ENCODE data around the gene KARS1.
"Not testable (repeated sequence)": the region's sequence is repeated elsewhere in the genome, so short reads cannot be mapped to it uniquely, and the experiment has no call there.

Gene KARS1

GRCh38 chr16:75599452-75600277 is 47.8 kb downstream of the KARS1 start:
- Histone ChIP-seq H3K9me3 (ENCODE audit: low read length) (no peaks in the 10 kb centered on the region), H3K27me3 (ENCODE audit: control insufficient read depth in 1 of 2, insufficient read depth in 2 of 2, low read length in 2 of 2) (no peaks in the 10 kb centered on the region), H3K36me3 (ENCODE audit: insufficient read depth, low read length) (peaks cover 28% of the 10 kb centered on the region), H3K4me1 (ENCODE audit: insufficient read depth, low read length) (peaks cover 7% of the 10 kb centered on the region), H3K9ac (ENCODE audit: low read length) (no peak overlapping the region), H3K27ac (ENCODE audit: low read depth, low read length) (peak overlapping the region; percentile 65), H3K4me3 (ENCODE audit: low read depth in 1 of 2, low read length in 2 of 2) (no peak overlapping the region)

GRCh38 chr16:75593825-75594820 is 53.3 kb downstream of the KARS1 start:
- peaks cover 20% of the 10 kb centered on the region for H3K4me1 ChIP-seq (ENCODE audit: insufficient read depth, low read length)
- peaks cover 6% of the 10 kb centered on the region for H3K36me3 ChIP-seq (ENCODE audit: insufficient read depth, low read length)
- H3K27me3 ChIP-seq (ENCODE audit: control insufficient read depth in 1 of 2, insufficient read depth in 2 of 2, low read length in 2 of 2) = no peaks in the 10 kb centered on the region
- H3K27ac ChIP-seq (ENCODE audit: low read depth, low read length) = no peak overlapping the region
- no peak overlapping the region for H3K4me3 ChIP-seq (ENCODE audit: low read depth in 1 of 2, low read length in 2 of 2)
- no peaks in the 10 kb centered on the region for H3K9me3 ChIP-seq (ENCODE audit: low read length)
- H3K9ac ChIP-seq (ENCODE audit: low read length) = no peak overlapping the region

DNA sequence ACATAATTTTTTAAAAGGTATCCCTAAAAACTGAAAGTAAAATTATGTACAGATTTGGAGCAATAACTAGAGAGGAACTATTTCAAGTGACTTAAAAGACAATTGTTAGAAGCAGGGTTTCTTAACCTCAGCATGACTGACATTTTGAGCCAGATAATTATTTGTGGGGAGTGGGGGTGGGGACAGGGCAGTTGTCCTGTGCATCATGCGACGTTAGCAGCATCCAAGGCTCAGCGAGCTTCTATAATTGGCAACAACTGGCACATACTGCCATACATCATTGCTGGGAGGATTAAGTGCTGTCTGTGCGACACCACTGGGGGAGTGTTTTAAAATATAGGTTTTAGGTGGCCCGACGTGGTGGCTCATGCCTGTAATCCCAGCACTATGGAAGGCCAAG is 54.2 kb downstream of the KARS1 start:
- H3K9ac ChIP-seq (ENCODE audit: low read length) = no peak overlapping the region
- no peak overlapping the region for H3K27ac ChIP-seq (ENCODE audit: low read depth, low read length)
- H3K9me3 ChIP-seq (ENCODE audit: low read length) = no peaks in the 10 kb centered on the region
- H3K27me3 ChIP-seq (ENCODE audit: control insufficient read depth in 1 of 2, insufficient read depth in 2 of 2, low read length in 2 of 2) = no peaks in the 10 kb centered on the region
- no peak overlapping the region for H3K4me3 ChIP-seq (ENCODE audit: low read depth in 1 of 2, low read length in 2 of 2)
- H3K4me1 ChIP-seq (ENCODE audit: insufficient read depth, low read length) = peaks cover 25% of the 10 kb centered on the region
- H3K36me3 ChIP-seq (ENCODE audit: insufficient read depth, low read length) = peaks cover 6% of the 10 kb centered on the region

DNA sequence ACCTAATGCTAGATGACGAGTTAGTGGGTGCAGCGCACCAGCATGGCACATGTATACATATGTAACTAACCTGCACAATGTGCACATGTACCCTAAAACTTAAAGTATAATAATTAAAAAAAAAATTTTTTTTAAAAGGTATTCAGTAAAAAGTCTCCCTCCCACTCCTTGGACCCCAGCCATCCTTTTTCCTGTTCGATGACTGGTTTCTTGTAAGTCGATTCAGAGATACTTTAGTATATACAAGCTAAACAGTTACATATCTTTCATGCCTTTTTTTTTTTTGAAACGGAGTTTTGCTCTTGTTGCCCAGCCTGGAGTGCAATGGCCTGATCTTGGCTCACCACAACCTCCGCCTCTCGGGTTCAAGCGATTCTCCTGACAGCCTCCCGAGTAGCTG is 55.5 kb downstream of the KARS1 start:
- not testable (repeated sequence) for H3K4me3 ChIP-seq (ENCODE audit: low read depth in 1 of 2, low read length in 2 of 2); H3K9ac ChIP-seq (ENCODE audit: low read length); H3K9me3 ChIP-seq (ENCODE audit: low read length); H3K27ac ChIP-seq (ENCODE audit: low read depth, low read length); H3K36me3 ChIP-seq (ENCODE audit: insufficient read depth, low read length); H3K27me3 ChIP-seq (ENCODE audit: control insufficient read depth in 1 of 2, insufficient read depth in 2 of 2, low read length in 2 of 2)
- peaks cover 25% of the 10 kb centered on the region for H3K4me1 ChIP-seq (ENCODE audit: insufficient read depth, low read length)

- no peaks in the 10 kb centered on the region for H3K36me3 ChIP-seq (ENCODE audit: insufficient read depth, low read length)
- peaks cover 25% of the 10 kb centered on the region for H3K4me1 ChIP-seq (ENCODE audit: insufficient read depth, low read length)
- H3K9me3 ChIP-seq (ENCODE audit: low read length) = no peaks in the 10 kb centered on the region
- H3K4me3 ChIP-seq (ENCODE audit: low read depth in 1 of 2, low read length in 2 of 2) = peak overlapping the region in 1 of 2 donors; percentile 51
- peak overlapping the region; percentile 92 for H3K27ac ChIP-seq (ENCODE audit: low read depth, low read length)
- H3K9ac ChIP-seq (ENCODE audit: low read length) = peak overlapping the region; percentile 45
- H3K27me3 ChIP-seq (ENCODE audit: control insufficient read depth in 1 of 2, insufficient read depth in 2 of 2, low read length in 2 of 2) = no peaks in the 10 kb centered on the region
Observed at GRCh38 chr16:75590920-75591843, 56.3 kb downstream of the KARS1 start.

GRCh38 chr16:75589306-75589705 is 58.2 kb downstream of the KARS1 start:
- Histone ChIP-seq H3K4me1 (ENCODE audit: insufficient read depth, low read length) (peaks cover 25% of the 10 kb centered on the region), H3K36me3 (ENCODE audit: insufficient read depth, low read length) (no peaks in the 10 kb centered on the region), H3K27me3 (ENCODE audit: control insufficient read depth in 1 of 2, insufficient read depth in 2 of 2, low read length in 2 of 2) (no peaks in the 10 kb centered on the region), H3K9ac (ENCODE audit: low read length) (no peak overlapping the region), H3K4me3 (ENCODE audit: low read depth in 1 of 2, low read length in 2 of 2) (no peak overlapping the region), H3K27ac (ENCODE audit: low read depth, low read length) (no peak overlapping the region), H3K9me3 (ENCODE audit: low read length) (no peaks in the 10 kb centered on the region)

- H3K36me3 ChIP-seq (ENCODE audit: insufficient read depth, low read length) = no peaks in the 10 kb centered on the region
- H3K27ac ChIP-seq (ENCODE audit: low read depth, low read length) = no peak overlapping the region
- H3K9me3 ChIP-seq (ENCODE audit: low read length) = no peaks in the 10 kb centered on the region
- H3K9ac ChIP-seq (ENCODE audit: low read length) = no peak overlapping the region
- peaks cover 25% of the 10 kb centered on the region for H3K4me1 ChIP-seq (ENCODE audit: insufficient read depth, low read length)
- no peaks in the 10 kb centered on the region for H3K27me3 ChIP-seq (ENCODE audit: control insufficient read depth in 1 of 2, insufficient read depth in 2 of 2, low read length in 2 of 2)
- no peak overlapping the region for H3K4me3 ChIP-seq (ENCODE audit: low read depth in 1 of 2, low read length in 2 of 2)
Observed at GRCh38 chr16:75588716-75589115, 58.7 kb downstream of the KARS1 start.

DNA sequence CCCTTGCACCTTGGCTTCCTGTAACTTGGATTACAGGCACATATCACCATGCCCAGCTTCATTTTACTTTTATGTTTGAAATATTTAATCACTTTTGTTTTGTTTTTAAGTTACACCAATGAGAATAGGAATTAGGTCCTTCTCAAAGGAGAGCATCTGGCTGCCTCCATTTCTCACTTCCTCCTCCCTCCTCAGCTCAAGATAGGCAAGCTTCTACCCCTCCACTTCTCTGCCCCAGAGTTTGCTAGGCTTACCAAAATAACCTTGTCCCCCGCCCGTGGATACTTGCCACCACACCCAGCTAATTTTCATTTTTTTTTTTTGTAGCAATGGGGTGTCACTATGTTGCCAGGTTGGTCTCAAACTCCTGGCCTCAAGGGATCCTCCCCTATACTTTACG is 63.4 kb downstream of the KARS1 start:
- Histone ChIP-seq H3K9ac (ENCODE audit: low read length) (no peak overlapping the region), H3K27ac (ENCODE audit: low read depth, low read length) (no peak overlapping the region), H3K9me3 (ENCODE audit: low read length) (no peaks in the 10 kb centered on the region), H3K4me3 (ENCODE audit: low read depth in 1 of 2, low read length in 2 of 2) (no peak overlapping the region), H3K36me3 (ENCODE audit: insufficient read depth, low read length) (peaks cover 9% of the 10 kb centered on the region), H3K4me1 (ENCODE audit: insufficient read depth, low read length) (peaks cover 4% of the 10 kb centered on the region), H3K27me3 (ENCODE audit: control insufficient read depth in 1 of 2, insufficient read depth in 2 of 2, low read length in 2 of 2) (no peaks in the 10 kb centered on the region)

DNA sequence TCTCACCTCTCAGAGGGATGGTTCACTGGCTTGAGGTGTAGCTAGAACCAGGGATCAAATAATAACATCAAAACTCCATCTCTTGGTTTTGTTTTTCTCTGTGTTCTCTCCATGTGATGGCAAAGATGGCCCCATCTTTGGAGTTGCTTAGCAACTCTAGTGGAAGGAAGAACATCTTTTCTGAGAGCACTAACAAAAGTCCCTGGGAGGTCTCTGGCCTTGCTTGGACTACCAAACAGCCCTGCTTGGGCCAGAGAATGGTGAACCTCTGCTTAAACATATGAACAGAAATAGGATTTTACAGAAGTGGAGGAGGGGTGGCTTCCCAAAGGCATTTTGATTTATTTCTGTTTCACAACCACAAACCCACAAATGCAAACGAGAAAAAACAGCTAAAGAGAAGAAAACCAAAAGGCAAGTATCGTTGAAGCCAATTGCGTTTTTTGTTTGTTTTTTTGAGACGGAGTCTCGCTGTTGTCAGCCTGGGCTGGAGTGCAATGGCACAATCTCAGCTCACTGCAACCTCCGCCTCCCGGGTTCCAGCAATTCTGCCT is 68.1 kb downstream of the KARS1 start:
- no peaks in the 10 kb centered on the region for H3K9me3 ChIP-seq (ENCODE audit: low read length)
- H3K4me1 ChIP-seq (ENCODE audit: insufficient read depth, low read length) = peaks cover 7% of the 10 kb centered on the region
- peaks cover 42% of the 10 kb centered on the region for H3K36me3 ChIP-seq (ENCODE audit: insufficient read depth, low read length)
- no peak overlapping the region for H3K9ac ChIP-seq (ENCODE audit: low read length)
- H3K4me3 ChIP-seq (ENCODE audit: low read depth in 1 of 2, low read length in 2 of 2) = no peak overlapping the region
- no peaks in the 10 kb centered on the region for H3K27me3 ChIP-seq (ENCODE audit: control insufficient read depth in 1 of 2, insufficient read depth in 2 of 2, low read length in 2 of 2)
- no peak overlapping the region for H3K27ac ChIP-seq (ENCODE audit: low read depth, low read length)

DNA sequence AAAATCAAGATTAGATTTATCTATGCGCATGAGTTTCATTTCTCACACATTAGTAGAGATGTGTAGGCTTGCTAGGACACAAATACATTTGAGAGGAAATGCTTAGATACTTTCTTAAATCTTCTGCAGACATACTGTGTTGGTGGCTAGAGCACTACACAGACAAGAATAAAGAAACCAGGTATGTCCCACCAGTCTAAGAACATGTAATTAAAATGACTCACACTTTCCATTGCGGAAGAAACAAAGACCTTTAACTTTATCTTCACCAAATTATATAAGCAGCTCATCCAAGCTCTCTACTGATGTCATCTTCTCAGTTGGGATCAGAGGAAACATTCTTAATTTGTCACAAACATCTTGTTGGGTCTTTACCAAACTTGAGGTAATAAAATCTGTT is 68.7 kb downstream of the KARS1 start:
- peaks cover 7% of the 10 kb centered on the region for H3K4me1 ChIP-seq (ENCODE audit: insufficient read depth, low read length)
- no peak overlapping the region for H3K9ac ChIP-seq (ENCODE audit: low read length)
- no peak overlapping the region for H3K27ac ChIP-seq (ENCODE audit: low read depth, low read length)
- H3K4me3 ChIP-seq (ENCODE audit: low read depth in 1 of 2, low read length in 2 of 2) = no peak overlapping the region
- H3K9me3 ChIP-seq (ENCODE audit: low read length) = no peaks in the 10 kb centered on the region
- H3K36me3 ChIP-seq (ENCODE audit: insufficient read depth, low read length) = peaks cover 48% of the 10 kb centered on the region
- no peaks in the 10 kb centered on the region for H3K27me3 ChIP-seq (ENCODE audit: control insufficient read depth in 1 of 2, insufficient read depth in 2 of 2, low read length in 2 of 2)

Measured in muscle layer of colon (tissue), 2 donors.